Astrocyte of the cerebellum (primary cell): Measurements from ENCODE around the gene DLX2.
A peak's percentile ranks its signal among the peaks of the same experiment; 100 is the strongest.

Source experiments
- DNase-seq: peaks from one replicate; pipeline ENCODE4 v3.0.0-alpha.2; 2011; ENCODE audit warnings: low read depth
- H3K4me3 ChIP-seq: 2 replicates; pipeline ENCODE4 v1.5.1; 2011; ENCODE audit warnings: mild to moderate bottlenecking, low read depth, low read length, moderate library complexity
- CTCF ChIP-seq: IDR thresholded peaks from 2 replicates; pipeline ENCODE4 v1.5.1; 2012; ENCODE audit warnings: low read length, low read depth, moderate library complexity, mild to moderate bottlenecking; ENCODE audit errors: missing control alignments
- in situ Hi-C: cut with HindIII; loops from 2 replicates; pipeline ENCODE4 v1.10.0; 2017; ENCODE audit warnings: low sequenced_read_pairs

DLX2 gene

GRCh38 chr2:172097557-172098131, 5.1 kb downstream of the DLX2 start:
- no peak for DNase-seq
- in situ Hi-C loops, result no loop called here
- TF ChIP-seq CTCF, result no peak
- H3K4me3 ChIP-seq, result no peak overlapping the region

GRCh38 chr2:172096626-172097547, 5.8 kb downstream of the DLX2 start:
- in situ Hi-C loops, result no loop called here
- DNase-seq, result no peak
- no peak for TF ChIP-seq CTCF
- peak overlapping the region; percentile 27 for H3K4me3 ChIP-seq

GRCh38 chr2:172095905-172096625, 6.6 kb downstream of the DLX2 start:
- DNase-seq, result no peak
- peak; percentile 43 for TF ChIP-seq CTCF
- H3K4me3 ChIP-seq, result peak overlapping the region; percentile 43
- in situ Hi-C loops, result no loop called here

- in situ Hi-C loops, result no loop called here
Observed at GRCh38 chr2:172095146-172095904, 7.4 kb downstream of the DLX2 start.

GRCh38 chr2:172094294-172095145, 8.2 kb downstream of the DLX2 start:
- H3K4me3 ChIP-seq, result peak overlapping the region; percentile 43
- in situ Hi-C loops, result no loop called here
- DNase-seq, result no peak
- no peak for TF ChIP-seq CTCF

More at GRCh38 chr2:172095146-172095904, 7.4 kb downstream of the DLX2 start:
- peak; percentile 32 for DNase-seq
- H3K4me3 ChIP-seq, result peak overlapping the region; percentile 43
- no peak for TF ChIP-seq CTCF
